Activated CD4-positive, alpha-beta T cell treated with anti-CD3 and anti-CD28 coated beads, Interleukin-10, Interleukin-2, amounts not matched to agents 100 ng/mL and 50 ng/mL, durations not matched to agents 16 hours and 8 hours (primary cell): Measurements from ENCODE around the gene ARL8A.
A peak's percentile ranks its signal among the peaks of the same experiment; 100 is the strongest.
"Not testable (repeated sequence)": the region's sequence is repeated elsewhere in the genome, so short reads cannot be mapped to it uniquely, and the experiment has no call there.

ENCODE experiments used
- DNase-seq: peaks from one replicate; pipeline ENCODE4 v3.0.0-alpha.2; 2020

The ARL8A gene

GRCh38 chr1:202144402-202145067, at the start of gene ARL8A:
Gene ARL8A (minus strand): TSS chr1:202144737. CDS start chr1:202144572, 165 bp downstream.
- peak; percentile 72 for DNase-seq

- DNase-seq: no peak
Observed at GRCh38 chr1:202194328-202194648, 49.8 kb upstream of the ARL8A start.

GRCh38 chr1:202193614-202194327, 49.2 kb upstream of the ARL8A start, which contains the start of gene LGR6:
Gene LGR6 (plus strand): TSS chr1:202193799. CDS start chr1:202193990, 191 bp downstream.
- no peak for DNase-seq

GRCh38 chr1:202192770-202193613, 48.5 kb upstream of the ARL8A start:
- DNase-seq: peak; percentile 62

- DNase-seq: not testable (repeated sequence)
Observed at GRCh38 chr1:202191391-202191790, 46.9 kb upstream of the ARL8A start.

- no peak for DNase-seq
Observed at GRCh38 chr1:202189918-202190715, 45.6 kb upstream of the ARL8A start.

GRCh38 chr1:202189001-202189790, 44.7 kb upstream of the ARL8A start:
- peak; percentile 81 for DNase-seq

GRCh38 chr1:202187697-202188407, 43.3 kb upstream of the ARL8A start:
- DNase-seq: no peak

- no peak for DNase-seq
Observed at GRCh38 chr1:202187041-202187671, 42.6 kb upstream of the ARL8A start.

- DNase-seq: no peak
Observed at GRCh38 chr1:202186327-202186726, 41.8 kb upstream of the ARL8A start.

GRCh38 chr1:202184750-202185460, 40.4 kb upstream of the ARL8A start:
- peak; percentile 82 for DNase-seq

GRCh38 chr1:202182040-202182877, 37.7 kb upstream of the ARL8A start:
- no peak for DNase-seq

GRCh38 chr1:202181586-202181985, 37.0 kb upstream of the ARL8A start:
- no peak for DNase-seq

GRCh38 chr1:202180751-202181139, 36.2 kb upstream of the ARL8A start:
- not testable (repeated sequence) for DNase-seq

- no peak for DNase-seq
Observed at GRCh38 chr1:202179828-202180750, 35.6 kb upstream of the ARL8A start.

GRCh38 chr1:202176949-202177927, 32.7 kb upstream of the ARL8A start:
- no peak for DNase-seq

- DNase-seq: no peak
Observed at GRCh38 chr1:202173993-202174392, 29.5 kb upstream of the ARL8A start.
